Smooth muscle cell (in vitro differentiated cells): ENCODE data around the gene TMEM220. TPM values are rescaled to one million over a fixed set of nuclear protein-coding genes. Genes with fewer than 3 reads are reported as not detected.

Experiments used
- DNase-seq: peaks from one replicate; lab custom pipeline; 2025; ENCODE audit not compliant: unreplicated experiment; lab: John Stamatoyannopoulos, UW
- H2AFZ ChIP-seq: fragments of 200-600 bp; sonication (generic); 2 replicates; pipeline ENCODE4 v1.6.0; 2016; ENCODE audit warnings: antibody characterized with exemption, low read depth, mild to moderate bottlenecking
- H3F3A ChIP-seq: fragments of 200-600 bp; sonication (generic); 2 replicates; pipeline ENCODE4 v1.6.0; 2017; ENCODE audit warnings: antibody characterized with exemption, low read depth
- H3K27ac ChIP-seq: fragments of 200-600 bp; sonication (generic); 2 replicates; pipeline ENCODE4 v1.5.1; 2016; ENCODE audit warnings: low read depth, mild to moderate bottlenecking
- H3K27me3 ChIP-seq: fragments of 200-600 bp; sonication (generic); 2 replicates; pipeline ENCODE4 v1.6.1; 2016; ENCODE audit warnings: low read depth, mild to moderate bottlenecking
- H3K36me3 ChIP-seq: fragments of 200-600 bp; sonication (generic); 2 replicates; pipeline ENCODE4 v1.5.1; 2016; ENCODE audit warnings: low read depth
- H3K4me1 ChIP-seq: fragments of 200-600 bp; sonication (generic); 2 replicates; pipeline ENCODE4 v1.5.1; 2016; ENCODE audit warnings: low read depth
- H3K4me2 ChIP-seq: fragments of 200-600 bp; sonication (generic); 2 replicates; pipeline ENCODE4 v1.6.0; 2016; ENCODE audit warnings: mild to moderate bottlenecking
- H3K4me3 ChIP-seq: fragments of 200-600 bp; sonication (generic); 2 replicates; pipeline ENCODE4 v1.5.1; 2016; ENCODE audit warnings: mild to moderate bottlenecking
- H3K79me2 ChIP-seq: fragments of 200-600 bp; sonication (generic); 2 replicates; pipeline ENCODE4 v1.6.0; 2016; ENCODE audit warnings: low read depth, mild to moderate bottlenecking
- H3K9ac ChIP-seq: fragments of 200-600 bp; sonication (generic); 2 replicates; pipeline ENCODE4 v1.6.0; 2016; ENCODE audit warnings: low read depth
- H3K9me3 ChIP-seq: fragments of 200-600 bp; sonication (generic); replicated peaks from 2 replicates; pipeline ENCODE4 v1.5.1; 2016; ENCODE audit warnings: low read depth
- H4K20me1 ChIP-seq: fragments of 200-600 bp; sonication (generic); 2 replicates; pipeline ENCODE4 v1.6.0; 2016; ENCODE audit warnings: low read depth
- WGBS: methylation state at CpG from one replicate; pipeline ENCODE4 v1.1.7; 2016; ENCODE audit warnings: low lambda C conversion rate; 5-methylcytosine and 5-hydroxymethylcytosine counted together
- polyA plus RNA-seq: library from polyadenylated mRNA; unstranded; fragments of >200 nt; fragmentation: Nextera tagmentation; extraction: Ambion mirVana; gene quantifications from 2 replicates; pipeline ENCODE4 v1.2.1, GENCODE V29; 2016
- total RNA-seq: library from RNA; depleted of rRNA; stranded (reverse); fragments of >200 nt; gene quantifications from 2 replicates; pipeline ENCODE4 v1.2.3, GENCODE V29; 2014
- TF ChIP-seq, protein P1 (sequence below): fragments of 200-600 bp; sonication (generic); IDR thresholded peaks from 2 replicates; pipeline ENCODE4 v1.5.1; 2017; ENCODE audit warnings: borderline replicate concordance, mild to moderate bottlenecking, antibody characterized with exemption; ENCODE audit not compliant: insufficient read depth, poor library complexity, severe bottlenecking

The TMEM220 gene
- total and polyA plus RNA-seq, 2 experiments from 2014 or later: 3.5 to 5.5 TPM

GRCh38 chr17:10743316-10744009 lies 13.6 kb upstream of the TMEM220 start:
- Histone ChIP-seq H3K27me3 (no peaks in the 10 kb centered on the region), H3K36me3 (no peaks in the 10 kb centered on the region), H3K9ac (no peak overlapping the region), H3K4me3 (no peak overlapping the region), H3K79me2 (no peaks in the 10 kb centered on the region), H3K9me3 (no peaks in the 10 kb centered on the region), H3K27ac (no peak overlapping the region), H3K4me1 (no peaks in the 10 kb centered on the region), H3F3A (no peaks in the 10 kb centered on the region), H2AFZ (no peak overlapping the region), H3K4me2 (no peak overlapping the region), H4K20me1 (no peaks in the 10 kb centered on the region)
- no peak for DNase-seq
- TF ChIP-seq, protein P1, sequence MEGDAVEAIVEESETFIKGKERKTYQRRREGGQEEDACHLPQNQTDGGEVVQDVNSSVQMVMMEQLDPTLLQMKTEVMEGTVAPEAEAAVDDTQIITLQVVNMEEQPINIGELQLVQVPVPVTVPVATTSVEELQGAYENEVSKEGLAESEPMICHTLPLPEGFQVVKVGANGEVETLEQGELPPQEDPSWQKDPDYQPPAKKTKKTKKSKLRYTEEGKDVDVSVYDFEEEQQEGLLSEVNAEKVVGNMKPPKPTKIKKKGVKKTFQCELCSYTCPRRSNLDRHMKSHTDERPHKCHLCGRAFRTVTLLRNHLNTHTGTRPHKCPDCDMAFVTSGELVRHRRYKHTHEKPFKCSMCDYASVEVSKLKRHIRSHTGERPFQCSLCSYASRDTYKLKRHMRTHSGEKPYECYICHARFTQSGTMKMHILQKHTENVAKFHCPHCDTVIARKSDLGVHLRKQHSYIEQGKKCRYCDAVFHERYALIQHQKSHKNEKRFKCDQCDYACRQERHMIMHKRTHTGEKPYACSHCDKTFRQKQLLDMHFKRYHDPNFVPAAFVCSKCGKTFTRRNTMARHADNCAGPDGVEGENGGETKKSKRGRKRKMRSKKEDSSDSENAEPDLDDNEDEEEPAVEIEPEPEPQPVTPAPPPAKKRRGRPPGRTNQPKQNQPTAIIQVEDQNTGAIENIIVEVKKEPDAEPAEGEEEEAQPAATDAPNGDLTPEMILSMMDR: no peak
- 88% methylated on average over 8 of the region's 8 CpGs for WGBS

DNA sequence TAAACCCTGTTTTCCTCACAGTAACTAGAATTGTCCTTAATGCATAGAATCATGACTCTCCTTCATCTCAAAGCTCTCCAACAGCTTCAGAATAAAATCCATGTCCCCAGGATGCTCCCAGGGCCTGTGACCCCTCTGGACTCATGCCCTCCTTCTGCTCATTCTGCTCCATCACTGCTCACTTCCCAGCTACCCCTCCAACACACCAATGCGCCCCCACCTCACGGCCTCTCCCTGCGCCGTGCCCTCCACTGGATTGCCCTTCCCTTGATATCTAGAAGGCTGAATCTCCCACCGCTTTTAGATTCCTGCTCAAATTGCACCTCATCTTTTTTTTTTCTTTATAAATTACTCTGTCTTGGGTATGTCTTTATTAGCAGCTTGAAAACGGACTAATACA lies 12.6 kb upstream of the TMEM220 start:
- Histone ChIP-seq H3K4me2 (no peak overlapping the region), H3F3A (no peaks in the 10 kb centered on the region), H3K79me2 (no peaks in the 10 kb centered on the region), H3K9me3 (no peaks in the 10 kb centered on the region), H2AFZ (no peak overlapping the region), H4K20me1 (no peaks in the 10 kb centered on the region), H3K9ac (no peak overlapping the region), H3K27ac (no peak overlapping the region), H3K36me3 (no peaks in the 10 kb centered on the region), H3K27me3 (no peaks in the 10 kb centered on the region), H3K4me1 (no peaks in the 10 kb centered on the region), H3K4me3 (no peak overlapping the region)
- 89% methylated on average over 6 of the region's 6 CpGs for WGBS
- DNase-seq: no peak
- TF ChIP-seq, protein P1: no peak

DNA sequence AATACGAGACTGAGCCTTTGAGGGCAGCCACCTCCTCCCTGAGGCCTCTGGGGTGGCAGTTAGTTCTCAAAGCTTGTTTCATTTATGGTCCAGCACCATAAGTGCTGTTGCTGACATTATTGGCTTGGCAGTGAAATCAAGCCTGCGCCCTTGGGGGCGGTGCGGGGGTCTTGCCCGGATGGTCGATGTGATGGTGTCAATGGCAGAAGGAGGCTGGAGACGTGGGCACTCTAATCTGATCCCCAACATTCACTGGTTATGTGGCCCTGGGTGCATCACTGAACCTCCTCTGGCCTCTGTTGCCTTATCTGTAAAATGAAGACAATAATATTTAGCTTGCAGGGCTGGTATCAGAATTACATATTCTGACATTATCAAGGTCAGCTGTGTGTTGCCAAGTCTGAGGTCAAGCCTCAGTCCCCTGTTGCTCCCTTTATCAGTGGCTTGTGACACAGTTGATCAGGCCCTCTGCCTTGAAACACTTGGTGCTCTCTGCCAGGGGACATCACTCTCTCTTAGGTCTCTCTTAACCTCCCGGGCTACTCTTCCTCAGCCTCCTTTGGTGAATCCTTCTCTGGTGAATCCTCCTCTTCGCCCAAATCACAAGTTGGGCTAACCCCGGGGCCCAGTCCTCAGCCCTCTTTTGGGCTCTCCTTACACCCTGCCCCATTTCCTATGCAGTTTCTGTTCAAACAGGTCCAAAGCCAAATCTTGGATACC lies 11.8 kb upstream of the TMEM220 start:
- H3K27ac ChIP-seq: no peak overlapping the region

More for the DNA sequence above, 11.8 kb upstream of the TMEM220 start:
- Histone ChIP-seq H3K9me3 (no peaks in the 10 kb centered on the region), H3K36me3 (no peaks in the 10 kb centered on the region), H3K4me3 (no peak overlapping the region), H3K79me2 (no peaks in the 10 kb centered on the region), H4K20me1 (no peaks in the 10 kb centered on the region), H3K9ac (no peak overlapping the region), H3K4me2 (no peak overlapping the region), H3F3A (no peaks in the 10 kb centered on the region), H2AFZ (no peak overlapping the region), H3K4me1 (no peaks in the 10 kb centered on the region), H3K27me3 (no peaks in the 10 kb centered on the region)
- TF ChIP-seq, protein P1: no peak
- WGBS: 91% methylated on average over 10 of the region's 10 CpGs
- DNase-seq: no peak
